RWPE1 (cell line): ENCODE results near the gene PGLYRP4.

Experiments
- CTCF ChIA-PET: fragments of 350-600 bp; sonication (Branson Sonifier 250); formaldehyde crosslinking; extraction: SDS; loops from one replicate; lab custom pipeline; 2021; lab: Yijun Ruan, JAX
- POLR2A ChIA-PET: fragments of 400-600 bp; formaldehyde crosslinking; extraction: SDS; loops from one replicate; lab custom pipeline; 2020; ENCODE audit warnings: antibody characterized with exemption; ENCODE audit not compliant: low non-redundant PET; lab: Yijun Ruan, JAX
- DNase-seq: peaks from one replicate; pipeline ENCODE4 v3.0.0; 2012; ENCODE audit warnings: low spot score
- H3K27ac ChIP-seq: fragments of 450-650 bp; 2 replicates; pipeline ENCODE4 v1.5.1; 2017
- CTCF ChIP-seq: fragments of 450-650 bp; conservative IDR thresholded peaks from 2 replicates; pipeline ENCODE4 v1.5.1; 2017; ENCODE audit warnings: low read depth, mild to moderate bottlenecking

The PGLYRP4 gene

GRCh38 chr1:153313288-153313687, 35.4 kb downstream of the PGLYRP4 start:
- POLR2A ChIA-PET = no interaction called here
- H3K27ac ChIP-seq = no peak overlapping the region
- TF ChIP-seq CTCF = no peak
- DNase-seq = no peak
- CTCF ChIA-PET = interaction anchor here (0.7 kb wide), 1 partner anchor 302 kb away, joined by 3 read pairs; no protein-coding TSS in a partner anchor

GRCh38 chr1:153312570-153313186, 36.0 kb downstream of the PGLYRP4 start, which contains the start of gene PGLYRP3:
Gene PGLYRP3 (minus strand): TSS chr1:153312952. CDS start chr1:153310665, 2,287 bp downstream.
- no peak for TF ChIP-seq CTCF
- ChIA-PET CTCF (interaction anchor here (0.7 to 1.4 kb wide), 5 partner anchors 13 to 776 kb away, joined by 3 to 4 read pairs (median 3); no protein-coding TSS in a partner anchor), POLR2A (no interaction called here)
- DNase-seq = no peak
- H3K27ac ChIP-seq = no peak within 1 kb of the TSS

DNA sequence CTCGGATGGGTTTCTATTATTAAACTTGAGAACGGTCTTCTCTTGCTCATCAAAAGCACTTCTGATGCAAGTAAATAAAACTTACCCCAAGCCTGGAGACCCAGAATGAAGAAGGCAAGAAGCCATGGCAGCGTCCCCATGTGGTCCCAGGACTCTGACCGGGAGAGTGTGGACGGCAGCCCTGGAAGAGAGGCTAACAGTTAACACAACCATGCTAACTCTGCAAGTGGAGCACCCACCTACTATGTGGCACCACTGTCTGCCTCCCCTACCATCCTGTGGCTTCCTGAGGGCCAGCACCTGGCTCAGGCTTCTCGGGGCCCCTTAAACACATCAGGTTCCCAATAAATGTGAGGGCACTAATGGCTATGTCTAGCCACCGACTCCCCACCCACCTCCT, 38.1 kb downstream of the PGLYRP4 start:
- CTCF ChIA-PET = no interaction called here
- POLR2A ChIA-PET = no interaction called here
- no peak for DNase-seq
- H3K27ac ChIP-seq = no peak overlapping the region
- no peak for TF ChIP-seq CTCF

- H3K27ac ChIP-seq = no peak overlapping the region
- ChIA-PET CTCF (no interaction called here), POLR2A (no interaction called here)
- TF ChIP-seq CTCF = no peak
- DNase-seq = no peak
Measured at GRCh38 chr1:153309441-153309840, 39.2 kb downstream of the PGLYRP4 start.

DNA sequence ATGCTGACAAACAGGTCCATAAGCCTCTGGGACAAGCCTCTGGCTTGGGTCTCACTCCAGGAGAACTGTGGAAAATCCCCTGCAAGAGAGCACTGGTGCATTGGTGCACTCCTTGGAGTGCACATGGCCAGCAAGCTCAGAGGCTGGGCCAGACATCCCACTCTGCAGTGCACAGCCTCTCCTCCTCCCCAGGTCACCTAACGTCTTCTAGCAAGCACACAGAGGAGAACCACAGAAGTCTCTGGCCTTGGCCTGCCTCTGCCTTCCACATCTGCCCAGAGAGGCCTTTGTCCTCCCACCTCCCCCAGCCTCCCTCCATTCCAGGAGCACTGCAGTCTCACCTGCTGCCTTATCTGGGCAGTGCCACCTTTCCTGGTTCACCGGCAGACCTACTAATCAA, 40.1 kb downstream of the PGLYRP4 start:
- TF ChIP-seq CTCF = no peak
- no peak overlapping the region for H3K27ac ChIP-seq
- ChIA-PET CTCF (no interaction called here), POLR2A (no interaction called here)
- DNase-seq = no peak

DNA sequence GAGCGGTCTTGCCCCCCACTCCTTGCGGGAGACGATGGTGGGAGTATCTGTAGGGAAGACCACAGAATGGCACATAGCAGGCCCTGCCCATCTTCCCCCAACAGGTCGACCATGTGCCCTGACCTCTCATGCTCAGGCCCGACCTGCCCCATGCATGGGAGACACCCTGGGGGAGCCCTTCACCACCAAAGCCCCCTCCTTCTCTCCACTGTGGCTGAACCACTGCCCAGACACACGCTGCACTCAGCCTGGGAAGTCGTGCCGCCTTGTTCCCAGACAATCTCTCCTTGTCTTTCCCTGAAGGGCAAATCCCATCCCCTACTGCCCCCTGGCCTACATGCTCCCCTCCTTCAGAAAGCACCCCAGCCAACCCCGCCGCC, 41.4 kb downstream of the PGLYRP4 start:
- DNase-seq = no peak
- TF ChIP-seq CTCF = no peak
- H3K27ac ChIP-seq = no peak overlapping the region
- ChIA-PET POLR2A (no interaction called here), CTCF (no interaction called here)
